Right lobe of liver (tissue), 6 donors: ENCODE data around the gene NDUFB11. TPM values are rescaled to one million over a fixed set of nuclear protein-coding genes. Genes with fewer than 3 reads are reported as not detected.

Source experiments
- ATAC-seq, 4 donors: fragments of 200-7000 bp; cut with Tn5 transposase; one replicate each; pipeline ENCODE4 v1.9.1; 2020; ENCODE audit warnings: mild to moderate bottlenecking in 4 of 4, moderate library complexity in 4 of 4
- DNase-seq, 3 donors: peaks; one replicate each; pipeline ENCODE4 v3.0.0-alpha.2; 2020
- H3K27ac ChIP-seq, 3 donors: fragments of 200-600 bp; one replicate each; pipeline ENCODE4 v1.8.0; 2022
- H3K27me3 ChIP-seq, 2 donors: fragments of 200-600 bp; one replicate each; pipeline ENCODE4 v1.8.0; 2022
- H3K36me3 ChIP-seq, 4 donors: fragments of 200-600 bp; sonication (generic) in 1 of 4; one replicate each; pipeline versions ENCODE4 v1.5.1 to v1.8.0; 2017 to 2022; ENCODE audit warnings: control low read depth in 1 of 4
- H3K4me1 ChIP-seq, 4 donors: fragments of 200-600 bp; sonication (generic) in 1 of 4; one replicate each; pipeline versions ENCODE4 v1.5.1 to v1.8.0; 2017 to 2022; ENCODE audit warnings: control low read depth in 1 of 4
- H3K4me3 ChIP-seq, 3 donors: fragments of 200-600 bp; one replicate each; pipeline ENCODE4 v1.8.0; 2022
- H3K9me3 ChIP-seq, 4 donors: fragments of 200-600 bp; sonication (generic) in 1 of 4; one replicate each; pipeline versions ENCODE4 v1.5.1 to v1.8.0; 2017 to 2022; ENCODE audit warnings: control low read depth in 1 of 4
- POLR2A ChIP-seq: fragments of 450-650 bp; IDR thresholded peaks from one replicate; pipeline ENCODE4 v1.6.1; 2017; ENCODE audit warnings: antibody characterized with exemption, mild to moderate bottlenecking
- WGBS: methylation state at CpG from one replicate; pipeline ENCODE4 v1.1.6; 2018; ENCODE audit warnings: low coverage, low lambda C conversion rate; ENCODE audit not compliant: insufficient coverage; ENCODE audit errors: missing lambda C conversion rate; 5-methylcytosine and 5-hydroxymethylcytosine counted together
- intact Hi-C, 2 donors: fragments of 100-400 bp; cut with DNase I; formaldehyde crosslinking; loops; one replicate each; pipeline versions ENCODE4 v1.11.2 to v1.14.1; 2022
- long read RNA-seq: library from polyadenylated mRNA; unstranded; transcript quantifications from one replicate; pipeline ENCODE4 v2.0.0, GENCODE V29; 2019
- total RNA-seq, 6 experiments: library from RNA; depleted of rRNA in 2 of 6; stranded (reverse); fragments of >200 nt in 2 of 6; fragmentation: NEBNext Ultra II Directional in 3 of 6; extraction: Animal tissue kit (Norgen Biotek cat#: 25700) in 3 of 6; gene quantifications; one replicate each; pipeline versions ENCODE4 v1.1.0 to v1.2.4, GENCODE V29; 2016 to 2023
- TF ChIP-seq, protein P1 (sequence below), 4 donors: fragments of 200-600 bp in 3 of 4; fragments of 450-650 bp in 1 of 4; IDR thresholded peaks; one replicate each; pipeline versions ENCODE4 v1.5.1 to v1.8.0; 2016 to 2022; ENCODE audit warnings: antibody characterized with exemption in 4 of 4, mild to moderate bottlenecking in 2 of 4
- donor health status: DM: no; HTN: yes; CAD: no.
- donor health status: DM: no; HTN: no; CAD: no.
- donor health status: DM: no; HTN: no; CAD: no.
- donor health status: DM: no; HTN: yes; CAD: no.
- donor health status: DM: no; HTN: yes; CAD: no.

Gene NDUFB11
- total RNA-seq = 10 to 100 TPM; 37.8 to 64.0 (median 50.7) TPM
- long read RNA-seq, transcript NDUFB11-201 (3 exons, 948 nt) = minor isoform, 13 of 87 reads
- long read RNA-seq, transcript NDUFB11-202 (3 exons, 1,388 nt) = major isoform, 70 of 87 reads
- long read RNA-seq, partial matches to known transcripts = 1 of 87 reads
- long read RNA-seq, other reads (novel, unspliced or antisense) = 3 of 87 reads

DNA sequence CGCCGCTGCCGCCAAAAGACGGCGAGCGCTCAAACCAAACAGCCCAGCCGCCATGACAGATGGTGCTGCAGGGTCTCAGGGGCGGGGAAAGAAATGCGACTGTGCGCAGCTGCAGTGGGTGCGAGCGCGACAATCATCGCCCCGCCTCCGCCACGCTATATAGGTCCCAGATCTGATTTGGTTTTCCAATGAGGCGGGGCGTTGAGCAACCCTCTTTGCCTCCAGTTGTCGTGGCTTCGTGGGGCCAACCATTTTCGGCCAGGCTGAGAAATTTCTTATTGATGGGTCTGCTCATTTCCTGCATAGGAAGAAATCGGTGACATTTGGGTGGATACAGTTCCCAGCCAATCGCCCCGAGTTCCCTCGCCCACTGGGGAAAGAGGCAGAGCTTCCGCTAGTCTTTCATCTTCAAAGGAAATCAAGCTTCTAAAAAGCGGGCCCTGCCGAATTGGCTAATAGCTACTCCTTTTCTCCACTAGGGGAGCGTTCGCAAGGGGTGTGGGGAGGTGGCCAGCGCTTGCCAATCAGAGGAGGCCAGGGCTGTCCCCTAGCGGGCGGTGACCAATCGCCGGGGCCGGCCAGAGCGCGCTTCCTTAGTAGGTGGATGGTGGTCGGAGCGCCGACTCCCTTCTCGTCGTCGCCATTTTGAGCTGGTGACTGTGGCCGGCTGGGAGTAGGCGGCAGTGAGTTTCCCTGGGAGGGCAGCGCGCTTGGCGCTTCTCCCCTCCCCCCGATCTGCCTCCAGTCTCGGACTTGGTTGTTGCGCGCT, at the start of gene NDUFB11, which contains the start of gene RBM10:
Gene NDUFB11, minus strand, starts transcription at position 77 of the 769 bp plus-strand sequence. Its CDS starts 23 bp downstream, at position 54.
Gene RBM10, plus strand, starts transcription at position 596 of the 769 bp plus-strand sequence. CDS start 2,261 bp downstream, outside the sequence.
- no peaks in the 10 kb centered on the region for H3K27me3 ChIP-seq
- DNase-seq (peak; percentile 94 to 96 (median 94)), ATAC-seq (peak; percentile 94 to 96 (median 94))
- peaks cover 0 to 12% (median 0%) of the 10 kb centered on the region in 4 donors for H3K4me1 ChIP-seq
- H3K9me3 ChIP-seq = no peaks in the 10 kb centered on the region
- TF ChIP-seq, protein P1, sequence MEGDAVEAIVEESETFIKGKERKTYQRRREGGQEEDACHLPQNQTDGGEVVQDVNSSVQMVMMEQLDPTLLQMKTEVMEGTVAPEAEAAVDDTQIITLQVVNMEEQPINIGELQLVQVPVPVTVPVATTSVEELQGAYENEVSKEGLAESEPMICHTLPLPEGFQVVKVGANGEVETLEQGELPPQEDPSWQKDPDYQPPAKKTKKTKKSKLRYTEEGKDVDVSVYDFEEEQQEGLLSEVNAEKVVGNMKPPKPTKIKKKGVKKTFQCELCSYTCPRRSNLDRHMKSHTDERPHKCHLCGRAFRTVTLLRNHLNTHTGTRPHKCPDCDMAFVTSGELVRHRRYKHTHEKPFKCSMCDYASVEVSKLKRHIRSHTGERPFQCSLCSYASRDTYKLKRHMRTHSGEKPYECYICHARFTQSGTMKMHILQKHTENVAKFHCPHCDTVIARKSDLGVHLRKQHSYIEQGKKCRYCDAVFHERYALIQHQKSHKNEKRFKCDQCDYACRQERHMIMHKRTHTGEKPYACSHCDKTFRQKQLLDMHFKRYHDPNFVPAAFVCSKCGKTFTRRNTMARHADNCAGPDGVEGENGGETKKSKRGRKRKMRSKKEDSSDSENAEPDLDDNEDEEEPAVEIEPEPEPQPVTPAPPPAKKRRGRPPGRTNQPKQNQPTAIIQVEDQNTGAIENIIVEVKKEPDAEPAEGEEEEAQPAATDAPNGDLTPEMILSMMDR (IDR thresholded peaks at IDR 0.05) = peak; percentile 59 to 80 (median 62)
- TF ChIP-seq POLR2A = peak; percentile 72
- peak within 1 kb of the TSS; percentile 75 to 89 (median 89) for H3K27ac ChIP-seq
- WGBS = 9% methylated on average over 14 of the region's 54 CpGs
- intact Hi-C loops = no loop called here
- H3K36me3 ChIP-seq = peaks cover 0 to 2% (median 0%) of the 10 kb centered on the region in 4 donors
- H3K4me3 ChIP-seq = peak within 1 kb of the TSS; percentile 54 to 69 (median 68)

DNA sequence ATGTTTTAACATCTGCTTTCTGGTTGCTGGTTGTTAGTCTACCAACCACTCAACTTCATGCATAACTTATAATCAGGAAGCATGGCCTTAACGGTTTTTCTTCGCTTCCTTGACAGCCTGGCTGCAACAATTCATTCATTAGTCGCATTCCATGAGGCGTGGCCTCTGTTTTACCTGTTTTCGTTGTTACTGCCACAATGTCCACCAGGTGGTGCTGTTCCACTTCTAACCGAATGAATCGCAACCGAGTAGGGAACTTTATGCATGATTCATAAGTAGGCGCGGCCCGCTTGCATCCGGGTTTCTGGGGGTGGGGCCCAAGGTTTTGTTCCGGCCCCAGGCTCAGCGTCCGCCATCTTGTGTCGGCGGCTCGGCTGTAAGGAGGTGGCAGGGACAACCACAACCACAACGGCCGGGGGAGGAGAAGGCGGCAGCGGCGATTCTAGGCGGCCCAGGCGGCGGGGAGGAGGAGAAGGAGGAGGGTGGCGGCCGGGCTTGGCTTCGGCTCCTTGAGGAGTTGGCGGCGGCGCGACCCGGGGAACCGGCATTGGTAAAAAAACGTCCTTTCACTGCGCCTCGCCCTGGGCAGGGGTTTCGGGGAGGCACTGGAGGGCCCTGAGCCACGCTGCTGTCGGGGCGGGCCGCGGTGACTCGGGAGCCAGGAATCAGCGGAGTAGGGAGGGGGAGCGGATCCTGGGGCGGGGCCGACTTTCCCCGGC, 49.1 kb upstream of the NDUFB11 start, which contains the start of gene UBA1:
Gene UBA1, plus strand, starts transcription at position 355 of the 719 bp plus-strand sequence. CDS start 4,974 bp downstream, outside the sequence.
- peaks cover 0 to 6% of the 10 kb centered on the region in 2 donors for H3K27me3 ChIP-seq
- peak; percentile 79 for TF ChIP-seq POLR2A
- TF ChIP-seq, protein P1 (IDR thresholded peaks at IDR 0.05) = peak; percentile 87 to 95 (median 91)
- 0% methylated on average over 27 of the region's 50 CpGs for WGBS
- H3K36me3 ChIP-seq = peaks cover 0 to 5% (median 2%) of the 10 kb centered on the region in 4 donors
- ATAC-seq (peak; percentile 84 to 93 (median 90)), DNase-seq (peak; percentile 93 to 97 (median 96))
- peaks cover 0 to 33% (median 0%) of the 10 kb centered on the region in 4 donors for H3K4me1 ChIP-seq
- peak within 1 kb of the TSS; percentile 80 to 87 (median 80) for H3K4me3 ChIP-seq
- H3K27ac ChIP-seq = peak within 1 kb of the TSS; percentile 86 to 94 (median 94)
- intact Hi-C loops = loop anchor here in 1 of 2 donors (5.0 kb wide), 1 partner anchor 194 kb away; no protein-coding TSS in a partner anchor
- no peaks in the 10 kb centered on the region for H3K9me3 ChIP-seq

GRCh38 chrX:47191806-47192401, 47.4 kb upstream of the NDUFB11 start:
- TF ChIP-seq POLR2A = no peak
- TF ChIP-seq, protein P1 (IDR thresholded peaks at IDR 0.05) = no peak
- Histone ChIP-seq H3K36me3 (no peaks in the 10 kb centered on the region), H3K27me3 (peaks cover 0 to 6% of the 10 kb centered on the region in 2 donors), H3K27ac (no peak overlapping the region), H3K4me3 (peak overlapping the region in 1 of 3 donors; percentile 35), H3K4me1 (peaks cover 0 to 29% (median 0%) of the 10 kb centered on the region in 4 donors), H3K9me3 (no peaks in the 10 kb centered on the region)
- intact Hi-C loops = loop anchor here in 1 of 2 donors (5.0 kb wide), 1 partner anchor 195 kb away; no protein-coding TSS in a partner anchor
- WGBS = 60% methylated on average over 13 of the region's 16 CpGs
- DNase-seq (no peak), ATAC-seq (no peak)
